Measurements from ENCODE around the gene ROR1. TPM values are rescaled to one million over a fixed set of nuclear protein-coding genes. Genes with fewer than 3 reads are reported as not detected.

Gene ROR1
- total RNA-seq, 6 experiments from 2014 or later: 0.04 to 0.58 (median 0.37) TPM

DNA sequence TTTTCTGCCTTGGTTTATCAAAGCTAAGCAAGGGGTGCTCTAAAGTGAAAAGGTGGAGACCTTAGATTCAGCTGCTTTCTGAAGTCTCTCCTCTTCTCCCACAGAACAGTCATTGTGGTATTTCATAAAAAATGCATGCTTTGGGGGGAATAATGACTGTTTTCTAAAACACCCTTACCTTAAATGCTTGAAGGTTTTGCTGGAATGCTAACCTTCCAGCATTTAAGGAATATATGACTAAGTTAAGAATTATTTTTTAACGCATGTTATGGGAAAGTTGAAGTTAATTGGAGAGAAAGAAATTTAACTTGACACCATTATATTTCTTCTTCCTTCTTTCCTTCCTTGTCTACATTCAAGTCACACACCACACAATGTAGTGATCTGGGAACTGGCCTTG lies 162.5 kb downstream of the ROR1 start:
- H3K4me1 ChIP-seq: no peaks in the 10 kb centered on the region
- no peak for ATAC-seq
- no peak for TF ChIP-seq POLR2A (IDR thresholded peaks at IDR 0.05)
- no peaks in the 10 kb centered on the region for H3K27me3 ChIP-seq
- H3K4me3 ChIP-seq: no peak overlapping the region
- 93% methylated on average over 1 of the region's 1 CpG for WGBS (ENCODE audit: insufficient coverage, low coverage, low lambda C conversion rate, missing lambda C conversion rate)
- intact Hi-C loops (cut with DNase I): no loop called here
- no peak overlapping the region for H3K27ac ChIP-seq
- H3K9me3 ChIP-seq: no peaks in the 10 kb centered on the region
- no peaks in the 10 kb centered on the region for H3K36me3 ChIP-seq
- no peak for DNase-seq

GRCh38 chr1:63936801-63937200 lies 163.0 kb downstream of the ROR1 start:
- Histone ChIP-seq H3K4me3 (no peak overlapping the region), H3K9me3 (no peaks in the 10 kb centered on the region), H3K4me1 (no peaks in the 10 kb centered on the region), H3K27me3 (no peaks in the 10 kb centered on the region), H3K27ac (no peak overlapping the region), H3K36me3 (no peaks in the 10 kb centered on the region)
- intact Hi-C loops (cut with DNase I): no loop called here
- ATAC-seq (no peak), DNase-seq (no peak)
- TF ChIP-seq, protein P1, sequence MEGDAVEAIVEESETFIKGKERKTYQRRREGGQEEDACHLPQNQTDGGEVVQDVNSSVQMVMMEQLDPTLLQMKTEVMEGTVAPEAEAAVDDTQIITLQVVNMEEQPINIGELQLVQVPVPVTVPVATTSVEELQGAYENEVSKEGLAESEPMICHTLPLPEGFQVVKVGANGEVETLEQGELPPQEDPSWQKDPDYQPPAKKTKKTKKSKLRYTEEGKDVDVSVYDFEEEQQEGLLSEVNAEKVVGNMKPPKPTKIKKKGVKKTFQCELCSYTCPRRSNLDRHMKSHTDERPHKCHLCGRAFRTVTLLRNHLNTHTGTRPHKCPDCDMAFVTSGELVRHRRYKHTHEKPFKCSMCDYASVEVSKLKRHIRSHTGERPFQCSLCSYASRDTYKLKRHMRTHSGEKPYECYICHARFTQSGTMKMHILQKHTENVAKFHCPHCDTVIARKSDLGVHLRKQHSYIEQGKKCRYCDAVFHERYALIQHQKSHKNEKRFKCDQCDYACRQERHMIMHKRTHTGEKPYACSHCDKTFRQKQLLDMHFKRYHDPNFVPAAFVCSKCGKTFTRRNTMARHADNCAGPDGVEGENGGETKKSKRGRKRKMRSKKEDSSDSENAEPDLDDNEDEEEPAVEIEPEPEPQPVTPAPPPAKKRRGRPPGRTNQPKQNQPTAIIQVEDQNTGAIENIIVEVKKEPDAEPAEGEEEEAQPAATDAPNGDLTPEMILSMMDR (IDR thresholded peaks at IDR 0.05): no peak
- TF ChIP-seq POLR2A (IDR thresholded peaks at IDR 0.05): no peak
- 58% methylated on average over 2 of the region's 2 CpGs for WGBS (ENCODE audit: insufficient coverage, low coverage, low lambda C conversion rate, missing lambda C conversion rate)

GRCh38 chr1:63937461-63938022 lies 163.7 kb downstream of the ROR1 start:
- H3K36me3 ChIP-seq: no peaks in the 10 kb centered on the region
- intact Hi-C loops (cut with DNase I): no loop called here
- H3K27ac ChIP-seq: no peak overlapping the region
- no peak for ATAC-seq
- TF ChIP-seq, protein P1 (IDR thresholded peaks at IDR 0.05): no peak
- no peak for TF ChIP-seq POLR2A (IDR thresholded peaks at IDR 0.05)
- H3K9me3 ChIP-seq: no peaks in the 10 kb centered on the region
- DNase-seq: no peak
- no peaks in the 10 kb centered on the region for H3K27me3 ChIP-seq
- H3K4me3 ChIP-seq: no peak overlapping the region
- 43% methylated on average over 3 of the region's 3 CpGs for WGBS (ENCODE audit: insufficient coverage, low coverage, low lambda C conversion rate, missing lambda C conversion rate)
- H3K4me1 ChIP-seq: no peaks in the 10 kb centered on the region

DNA sequence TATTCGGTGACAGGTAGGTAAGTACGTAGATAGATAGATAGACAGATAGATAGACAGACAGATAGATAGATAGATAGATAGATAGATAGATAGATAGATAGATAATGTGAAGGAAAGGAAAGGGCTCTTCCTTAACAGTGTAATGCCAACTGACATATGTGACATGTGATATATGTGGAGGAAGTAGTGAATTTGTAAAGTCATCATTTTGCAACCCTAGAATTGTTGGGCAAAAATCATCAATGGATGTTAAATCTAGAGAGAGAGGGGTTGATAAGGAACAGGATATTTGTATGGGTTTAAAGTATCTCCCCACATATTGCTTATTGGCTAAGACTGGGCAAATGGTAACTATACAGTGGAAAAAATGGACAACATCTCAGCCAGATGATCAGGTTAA lies 166.6 kb downstream of the ROR1 start:
- Histone ChIP-seq H3K9me3 (no peaks in the 10 kb centered on the region), H3K4me3 (no peak overlapping the region), H3K27me3 (no peaks in the 10 kb centered on the region), H3K27ac (no peak overlapping the region), H3K36me3 (no peaks in the 10 kb centered on the region), H3K4me1 (no peaks in the 10 kb centered on the region)
- ATAC-seq (no peak), DNase-seq (no peak)
- TF ChIP-seq POLR2A (IDR thresholded peaks at IDR 0.05): no peak
- intact Hi-C loops (cut with DNase I): no loop called here
- 73% methylated on average over 2 of the region's 2 CpGs for WGBS (ENCODE audit: insufficient coverage, low coverage, low lambda C conversion rate, missing lambda C conversion rate)

GRCh38 chr1:63943393-63943792 lies 169.6 kb downstream of the ROR1 start:
- H3K27me3 ChIP-seq: no peaks in the 10 kb centered on the region
- no peaks in the 10 kb centered on the region for H3K9me3 ChIP-seq
- intact Hi-C loops (cut with DNase I): no loop called here
- H3K4me1 ChIP-seq: no peaks in the 10 kb centered on the region
- DNase-seq: no peak
- no peak overlapping the region for H3K27ac ChIP-seq
- H3K4me3 ChIP-seq: no peak overlapping the region
- no peaks in the 10 kb centered on the region for H3K36me3 ChIP-seq
- 57% methylated on average over 1 of the region's 3 CpGs for WGBS (ENCODE audit: insufficient coverage, low coverage, low lambda C conversion rate, missing lambda C conversion rate)
- ATAC-seq: no peak
- no peak for TF ChIP-seq POLR2A (IDR thresholded peaks at IDR 0.05)
- TF ChIP-seq, protein P1 (IDR thresholded peaks at IDR 0.05): no peak

- no peaks in the 10 kb centered on the region for H3K4me1 ChIP-seq
- no peak for ATAC-seq
- no peak overlapping the region for H3K4me3 ChIP-seq
- no peaks in the 10 kb centered on the region for H3K36me3 ChIP-seq
- no peak overlapping the region for H3K27ac ChIP-seq
- DNase-seq: no peak
- TF ChIP-seq, protein P1 (IDR thresholded peaks at IDR 0.05): no peak
- TF ChIP-seq POLR2A (IDR thresholded peaks at IDR 0.05): no peak
- intact Hi-C loops (cut with DNase I): no loop called here
- no peaks in the 10 kb centered on the region for H3K27me3 ChIP-seq
- 83% methylated on average over 1 of the region's 1 CpG for WGBS (ENCODE audit: insufficient coverage, low coverage, low lambda C conversion rate, missing lambda C conversion rate)
- H3K9me3 ChIP-seq: no peaks in the 10 kb centered on the region
These were observed 172.1 kb downstream of the ROR1 start for GRCh38 chr1:63945943-63946342.

Measured in right lobe of liver (tissue), 6 donors.